ENCODE data around the gene LRP1B. TPM values are rescaled to one million over a fixed set of nuclear protein-coding genes. Genes with fewer than 3 reads are reported as not detected.

LRP1B gene
- total and polyA plus RNA-seq, 4 donors, result 0.01 to 0.84 (median 0.17) TPM

- H3K4me1 ChIP-seq (ENCODE audit: control insufficient read depth in 4 of 4, insufficient read depth in 4 of 4, low read length in 3 of 4), result no peaks in the 10 kb centered on the region
- no peaks in the 10 kb centered on the region for H3K9me3 ChIP-seq (ENCODE audit: control insufficient read depth in 4 of 4, low read length in 3 of 4)
- H3K9ac ChIP-seq (ENCODE audit: low read depth in 1 of 2, low read length in 2 of 2), result no peak overlapping the region
- no peak overlapping the region for H3K4me3 ChIP-seq (ENCODE audit: low read depth in 1 of 3, low read length in 3 of 3)
- H3K27me3 ChIP-seq (ENCODE audit: control insufficient read depth in 4 of 4, insufficient read depth in 4 of 4, low read length in 3 of 4), result no peaks in the 10 kb centered on the region
- DNase-seq (ENCODE audit: low spot score), result no peak
- H3K36me3 ChIP-seq (ENCODE audit: control insufficient read depth in 4 of 4, insufficient read depth in 3 of 4, low read depth in 1 of 4, low read length in 3 of 4), result no peaks in the 10 kb centered on the region
- no peak overlapping the region for H3K27ac ChIP-seq (ENCODE audit: low read depth in 1 of 2, low read length in 2 of 2)
- 85% methylated on average over 5 of the region's 5 CpGs for WGBS
- TF ChIP-seq YY1 (IDR thresholded peaks at IDR 0.05) (no peak), HNF4G (IDR thresholded peaks at IDR 0.05) (no peak), CTCF (IDR thresholded peaks at IDR 0.05; ENCODE audit: low read depth, low read length, missing input control) (no peak)
These were observed 551.7 kb downstream of the LRP1B start for GRCh38 chr2:141579071-141579470.

- H3K27ac ChIP-seq (ENCODE audit: low read depth in 1 of 2, low read length in 2 of 2), result no peak overlapping the region
- no peaks in the 10 kb centered on the region for H3K36me3 ChIP-seq (ENCODE audit: control insufficient read depth in 4 of 4, insufficient read depth in 3 of 4, low read depth in 1 of 4, low read length in 3 of 4)
- no peak overlapping the region for H3K9ac ChIP-seq (ENCODE audit: low read depth in 1 of 2, low read length in 2 of 2)
- no peak overlapping the region for H3K4me3 ChIP-seq (ENCODE audit: low read depth in 1 of 3, low read length in 3 of 3)
- H3K27me3 ChIP-seq (ENCODE audit: control insufficient read depth in 4 of 4, insufficient read depth in 4 of 4, low read length in 3 of 4), result no peaks in the 10 kb centered on the region
- WGBS, result 69% methylated on average over 10 of the region's 10 CpGs
- no peak for DNase-seq (ENCODE audit: low spot score)
- H3K4me1 ChIP-seq (ENCODE audit: control insufficient read depth in 4 of 4, insufficient read depth in 4 of 4, low read length in 3 of 4), result no peaks in the 10 kb centered on the region
- TF ChIP-seq NR2F2 (IDR thresholded peaks at IDR 0.05) (no peak), SP1 (IDR thresholded peaks at IDR 0.05) (no peak), REST (IDR thresholded peaks at IDR 0.05) (no peak), GABPA (IDR thresholded peaks at IDR 0.05 in 1 of 2, conservative IDR thresholded peaks at IDR 0.05 in 1 of 2) (no peak), HNF4A (conservative IDR thresholded peaks at IDR 0.05) (no peak), RXRA (IDR thresholded peaks at IDR 0.05) (no peak), FOXA1 (IDR thresholded peaks at IDR 0.05) (no peak), ATF3 (IDR thresholded peaks at IDR 0.05) (no peak), HNF4G (IDR thresholded peaks at IDR 0.05) (no peak), CTCF (IDR thresholded peaks at IDR 0.05; ENCODE audit: low read depth, low read length, missing input control) (no peak), RAD21 (IDR thresholded peaks at IDR 0.05) (no peak), EGR1 (IDR thresholded peaks at IDR 0.05; ENCODE audit: low read depth in 2 of 2) (no peak), FOXA2 (IDR thresholded peaks at IDR 0.05) (no peak), YY1 (IDR thresholded peaks at IDR 0.05) (no peak), JUND (IDR thresholded peaks at IDR 0.05) (no peak)
- no peaks in the 10 kb centered on the region for H3K9me3 ChIP-seq (ENCODE audit: control insufficient read depth in 4 of 4, low read length in 3 of 4)
These were observed 560.2 kb downstream of the LRP1B start for GRCh38 chr2:141570474-141571131.
